Spleen (tissue), 7 donors: Measurements from ENCODE around the gene CYLD.

Experiments
- CTCF ChIP-seq, 11 experiments: fragments of 200-600 bp in 7 of 11; fragments of 450-650 bp in 4 of 11; sonication (generic) in 4 of 11; IDR thresholded peaks in 8 of 11; conservative IDR thresholded peaks in 3 of 11; 1 replicate in 7 of 11; 2 replicates in 4 of 11; pipeline versions ENCODE4 v1.4.0 to v1.8.0; 2016 to 2021; ENCODE audit warnings: antibody characterized with exemption in 11 of 11, inconsistent platforms in 4 of 11, mild to moderate bottlenecking in 1 of 11
- POLR2A ChIP-seq, 3 donors: fragments of 450-650 bp; IDR thresholded peaks; one replicate each; pipeline ENCODE4 v1.5.1; 2017; ENCODE audit warnings: antibody characterized with exemption in 3 of 3, mild to moderate bottlenecking in 1 of 3
- POLR2AphosphoS5 ChIP-seq, 3 donors: sonication (generic); formaldehyde crosslinking; IDR thresholded peaks; one replicate each; pipeline ENCODE4 v1.5.1; 2017; ENCODE audit warnings: antibody characterized with exemption in 3 of 3
- donor health status: DM: no; HTN: no; CAD: no; lungs with moderate emphysema.
- donor health status: DM: no; HTN: no; CAD: no.
- donor health status: DM: no; HTN: no; CAD: no.

- TF ChIP-seq CTCF (IDR thresholded peaks at IDR 0.05 in 8 of 11, conservative IDR thresholded peaks at IDR 0.05 in 3 of 11) (no peak), POLR2A (IDR thresholded peaks at IDR 0.05) (no peak), POLR2AphosphoS5 (IDR thresholded peaks at IDR 0.05) (no peak)
Measured at GRCh38 chr16:50696126-50696525, 45.8 kb upstream of the CYLD start.
